HepG2 (cell line): Measurements from ENCODE around the gene TSKU. TPM values are rescaled to one million over a fixed set of nuclear protein-coding genes. Genes with fewer than 3 reads are reported as not detected.
A peak's percentile ranks its signal among the peaks of the same experiment; 100 is the strongest.

Source experiments
- ATF3 ChIP-seq: sonication (generic); formaldehyde crosslinking; IDR thresholded peaks from 2 replicates; pipeline ENCODE4 v1.4.0; 2020; ENCODE audit warnings: missing genetic modification reagents
- HMGXB3 ChIP-seq: sonication (generic); formaldehyde crosslinking; IDR thresholded peaks from 2 replicates; pipeline ENCODE4 v1.4.0; 2020; ENCODE audit warnings: missing genetic modification reagents, borderline replicate concordance
- NFYB ChIP-seq: sonication (generic); formaldehyde crosslinking; IDR thresholded peaks from 2 replicates; pipeline ENCODE4 v1.4.0; 2020; ENCODE audit warnings: missing genetic modification reagents
- POLR2AphosphoS2 ChIP-seq: IDR thresholded peaks from 2 replicates; pipeline ENCODE4 v1.6.1; 2011; ENCODE audit warnings: low read depth, low read length, improper control_type of control experiment
- RXRB ChIP-seq: IDR thresholded peaks from 2 replicates; pipeline ENCODE4 v1.6.1; 2016; ENCODE audit warnings: borderline replicate concordance, missing genetic modification reagents, missing compliant biosample characterization
- STAT6 ChIP-seq: sonication (generic); formaldehyde crosslinking; IDR thresholded peaks from 2 replicates; pipeline ENCODE4 v1.4.0; 2020; ENCODE audit warnings: missing genetic modification reagents, mild to moderate bottlenecking, borderline replicate concordance
- UBTF ChIP-seq: sonication (generic); formaldehyde crosslinking; IDR thresholded peaks from 2 replicates; pipeline ENCODE4 v1.4.0; 2020; ENCODE audit warnings: mild to moderate bottlenecking, missing genetic modification reagents
- ZIK1 ChIP-seq: sonication (generic); formaldehyde crosslinking; IDR thresholded peaks from 2 replicates; pipeline ENCODE4 v1.5.0; 2020; ENCODE audit warnings: mild to moderate bottlenecking, low read depth, missing genetic modification reagents, borderline replicate concordance
- ZMYM4 ChIP-seq: sonication (generic); formaldehyde crosslinking; IDR thresholded peaks from 2 replicates; pipeline ENCODE4 v1.8.1; 2023; ENCODE audit warnings: mild to moderate bottlenecking, missing genetic modification reagents
- ZNF280D ChIP-seq: sonication (generic); formaldehyde crosslinking; IDR thresholded peaks from 2 replicates; pipeline ENCODE4 v1.5.1; 2020; ENCODE audit warnings: mild to moderate bottlenecking, missing genetic modification reagents
- ZNF784 ChIP-seq: sonication (generic); formaldehyde crosslinking; IDR thresholded peaks from 2 replicates; pipeline ENCODE4 v1.5.1; 2020; ENCODE audit warnings: missing genetic modification reagents, mild to moderate bottlenecking, borderline replicate concordance
- ZNF788 ChIP-seq: sonication (generic); formaldehyde crosslinking; IDR thresholded peaks from 2 replicates; pipeline ENCODE4 v1.5.0; 2020; ENCODE audit warnings: mild to moderate bottlenecking, missing genetic modification reagents, borderline replicate concordance
- polyA plus RNA-seq, 8 experiments: library from polyadenylated mRNA; depleted of rRNA in 3 of 8; stranded (reverse) in 7 of 8; unstranded in 1 of 8; fragments of >200 nt; fragmentation: Illumina TruSeq in 4 of 8; extraction: Trizol in 4 of 8; gene quantifications; 2 replicates each; pipeline versions ENCODE4 v1.2.1 to v1.2.3, GENCODE V29; 2011 to 2016; ENCODE audit warnings: low read depth in 4 of 8, missing spikeins in 1 of 8, mixed read lengths in 1 of 8; ENCODE audit not compliant: insufficient read depth in 1 of 8
- total RNA-seq, 5 experiments: library from RNA; depleted of rRNA; stranded (reverse); fragments of >200 nt; fragmentation: Illumina TruSeq; extraction: Trizol; gene quantifications; 2 replicates each; pipeline ENCODE4 v1.2.3, GENCODE V29; 2016; ENCODE audit warnings: low read depth in 1 of 5

Gene TSKU
- total and polyA plus RNA-seq, 2 of the 13 experiments (the other 11 are each of a cell fraction or from before 2014, with no cell fraction given): 20.3 to 21.4 TPM

- TF ChIP-seq ZNF784 (no peak), ZNF280D (CRISPR knock-in tag) (peak; percentile 67; the same call in 1 of the 2 replicates), STAT6 (CRISPR knock-in tag) (no peak), HMGXB3 (CRISPR knock-in tag) (no peak; the same call in 1 of the 2 replicates), RXRB (CRISPR knock-in tag) (peak; percentile 90), ZMYM4 (0 out of 2 replicates have a peak, but pooled peaks have one; percentile 22), ZNF788 (CRISPR knock-in tag) (no peak), NFYB (CRISPR knock-in tag) (no peak), ATF3 (peak; percentile 65; the same call in 1 of the 2 replicates), ZIK1 (no peak), UBTF (CRISPR knock-in tag) (peak; percentile 55; the same call in 1 of the 2 replicates), POLR2AphosphoS2 (no peak)
Observed at GRCh38 chr11:76769645-76770586, 13.2 kb upstream of the TSKU start (continued).
